HepG2 (cell line): Measurements from ENCODE around the gene SLC35A2.

ENCODE experiments used
- HMG20B ChIP-seq: conservative IDR thresholded peaks from 2 replicates; pipeline ENCODE4 v1.6.1; 2016; ENCODE audit warnings: missing genetic modification reagents, missing compliant biosample characterization
- TF ChIP-seq, protein P1 (sequence below): sonication (generic); formaldehyde crosslinking; IDR thresholded peaks from 2 replicates; pipeline ENCODE4 v1.4.0; 2020; ENCODE audit warnings: missing genetic modification reagents
- TF ChIP-seq, protein P2 (sequence below): sonication (generic); formaldehyde crosslinking; IDR thresholded peaks from 2 replicates; pipeline ENCODE4 v1.5.0; 2020; ENCODE audit warnings: mild to moderate bottlenecking, missing genetic modification reagents, moderate library complexity

DNA sequence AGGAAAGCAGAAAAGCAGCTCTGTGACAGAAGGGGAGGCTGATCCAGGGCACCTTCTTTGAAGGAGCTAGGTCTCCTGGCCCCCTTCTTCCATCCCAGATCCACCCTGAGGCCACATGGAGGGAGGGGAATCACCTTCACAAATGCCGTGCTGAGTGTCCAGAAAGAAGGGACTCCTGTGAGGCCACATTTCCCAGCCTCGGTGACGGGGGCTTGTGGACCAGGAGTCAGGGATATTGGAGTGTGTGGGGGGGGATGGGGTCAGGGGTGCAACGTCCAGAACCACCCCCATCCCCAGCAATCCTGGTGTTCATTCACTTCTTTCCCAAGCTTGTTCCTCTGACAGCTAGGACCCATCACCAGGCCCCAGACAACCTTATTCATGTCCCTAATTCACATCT, 18.6 kb downstream of the SLC35A2 start:
- TF ChIP-seq HMG20B (CRISPR knock-in tag): no peak
- TF ChIP-seq, protein P1, sequence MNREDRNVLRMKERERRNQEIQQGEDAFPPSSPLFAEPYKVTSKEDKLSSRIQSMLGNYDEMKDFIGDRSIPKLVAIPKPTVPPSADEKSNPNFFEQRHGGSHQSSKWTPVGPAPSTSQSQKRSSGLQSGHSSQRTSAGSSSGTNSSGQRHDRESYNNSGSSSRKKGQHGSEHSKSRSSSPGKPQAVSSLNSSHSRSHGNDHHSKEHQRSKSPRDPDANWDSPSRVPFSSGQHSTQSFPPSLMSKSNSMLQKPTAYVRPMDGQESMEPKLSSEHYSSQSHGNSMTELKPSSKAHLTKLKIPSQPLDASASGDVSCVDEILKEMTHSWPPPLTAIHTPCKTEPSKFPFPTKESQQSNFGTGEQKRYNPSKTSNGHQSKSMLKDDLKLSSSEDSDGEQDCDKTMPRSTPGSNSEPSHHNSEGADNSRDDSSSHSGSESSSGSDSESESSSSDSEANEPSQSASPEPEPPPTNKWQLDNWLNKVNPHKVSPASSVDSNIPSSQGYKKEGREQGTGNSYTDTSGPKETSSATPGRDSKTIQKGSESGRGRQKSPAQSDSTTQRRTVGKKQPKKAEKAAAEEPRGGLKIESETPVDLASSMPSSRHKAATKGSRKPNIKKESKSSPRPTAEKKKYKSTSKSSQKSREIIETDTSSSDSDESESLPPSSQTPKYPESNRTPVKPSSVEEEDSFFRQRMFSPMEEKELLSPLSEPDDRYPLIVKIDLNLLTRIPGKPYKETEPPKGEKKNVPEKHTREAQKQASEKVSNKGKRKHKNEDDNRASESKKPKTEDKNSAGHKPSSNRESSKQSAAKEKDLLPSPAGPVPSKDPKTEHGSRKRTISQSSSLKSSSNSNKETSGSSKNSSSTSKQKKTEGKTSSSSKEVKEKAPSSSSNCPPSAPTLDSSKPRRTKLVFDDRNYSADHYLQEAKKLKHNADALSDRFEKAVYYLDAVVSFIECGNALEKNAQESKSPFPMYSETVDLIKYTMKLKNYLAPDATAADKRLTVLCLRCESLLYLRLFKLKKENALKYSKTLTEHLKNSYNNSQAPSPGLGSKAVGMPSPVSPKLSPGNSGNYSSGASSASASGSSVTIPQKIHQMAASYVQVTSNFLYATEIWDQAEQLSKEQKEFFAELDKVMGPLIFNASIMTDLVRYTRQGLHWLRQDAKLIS (CRISPR knock-in tag): no peak
- TF ChIP-seq, protein P2, sequence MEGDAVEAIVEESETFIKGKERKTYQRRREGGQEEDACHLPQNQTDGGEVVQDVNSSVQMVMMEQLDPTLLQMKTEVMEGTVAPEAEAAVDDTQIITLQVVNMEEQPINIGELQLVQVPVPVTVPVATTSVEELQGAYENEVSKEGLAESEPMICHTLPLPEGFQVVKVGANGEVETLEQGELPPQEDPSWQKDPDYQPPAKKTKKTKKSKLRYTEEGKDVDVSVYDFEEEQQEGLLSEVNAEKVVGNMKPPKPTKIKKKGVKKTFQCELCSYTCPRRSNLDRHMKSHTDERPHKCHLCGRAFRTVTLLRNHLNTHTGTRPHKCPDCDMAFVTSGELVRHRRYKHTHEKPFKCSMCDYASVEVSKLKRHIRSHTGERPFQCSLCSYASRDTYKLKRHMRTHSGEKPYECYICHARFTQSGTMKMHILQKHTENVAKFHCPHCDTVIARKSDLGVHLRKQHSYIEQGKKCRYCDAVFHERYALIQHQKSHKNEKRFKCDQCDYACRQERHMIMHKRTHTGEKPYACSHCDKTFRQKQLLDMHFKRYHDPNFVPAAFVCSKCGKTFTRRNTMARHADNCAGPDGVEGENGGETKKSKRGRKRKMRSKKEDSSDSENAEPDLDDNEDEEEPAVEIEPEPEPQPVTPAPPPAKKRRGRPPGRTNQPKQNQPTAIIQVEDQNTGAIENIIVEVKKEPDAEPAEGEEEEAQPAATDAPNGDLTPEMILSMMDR (CRISPR knock-in tag): no peak
